Globus pallidus (tissue), 1 donor: Measurements from ENCODE around the gene CRYGS.
"Not testable (repeated sequence)": the region's sequence is repeated elsewhere in the genome, so short reads cannot be mapped to it uniquely, and the experiment has no call there.

Source experiments
- DNase-seq: peaks from one replicate; pipeline ENCODE4 v3.0.0-alpha.2; 2015; ENCODE audit warnings: low spot score

Gene CRYGS

GRCh38 chr3:186552408-186553031, 8.3 kb upstream of the CRYGS start:
- DNase-seq: no peak

GRCh38 chr3:186551387-186551786, 7.2 kb upstream of the CRYGS start:
- no peak for DNase-seq

GRCh38 chr3:186549497-186549896, 5.3 kb upstream of the CRYGS start:
- DNase-seq: no peak

- DNase-seq: no peak
Measured at GRCh38 chr3:186540835-186541226, 3.3 kb downstream of the CRYGS start.

- peak; percentile 71 for DNase-seq
Measured at GRCh38 chr3:186540221-186540834, 3.9 kb downstream of the CRYGS start.

- no peak for DNase-seq
Measured at GRCh38 chr3:186538779-186539178, 5.4 kb downstream of the CRYGS start.

- DNase-seq: no peak
Measured at GRCh38 chr3:186536883-186537844, 7.0 kb downstream of the CRYGS start.

- DNase-seq: peak; percentile 25
Measured at GRCh38 chr3:186534113-186534669, 10.0 kb downstream of the CRYGS start.

- no peak for DNase-seq
Measured at GRCh38 chr3:186532598-186533072, 11.5 kb downstream of the CRYGS start.

- DNase-seq: not testable (repeated sequence)
Measured at GRCh38 chr3:186531694-186532093, 12.5 kb downstream of the CRYGS start.

- no peak for DNase-seq
Measured at GRCh38 chr3:186530415-186530814, 13.8 kb downstream of the CRYGS start.

GRCh38 chr3:186529201-186529999, 14.8 kb downstream of the CRYGS start:
- DNase-seq: no peak

- DNase-seq: no peak
Measured at GRCh38 chr3:186526256-186526606, 17.9 kb downstream of the CRYGS start.

- no peak for DNase-seq
Measured at GRCh38 chr3:186525369-186526255, 18.6 kb downstream of the CRYGS start.

GRCh38 chr3:186524616-186525015, 19.6 kb downstream of the CRYGS start:
- DNase-seq: no peak

- DNase-seq: no peak
Measured at GRCh38 chr3:186523434-186523833, 20.7 kb downstream of the CRYGS start.

GRCh38 chr3:186523022-186523421, 21.2 kb downstream of the CRYGS start:
- DNase-seq: no peak

- no peak for DNase-seq
Measured at GRCh38 chr3:186520957-186521842, 23.0 kb downstream of the CRYGS start.

- no peak for DNase-seq
Measured at GRCh38 chr3:186520431-186520830, 23.7 kb downstream of the CRYGS start.
